KBM-7 (cell line): Measurements from ENCODE around the gene NOC2L.
A peak's percentile ranks its signal among the peaks of the same experiment; 100 is the strongest.

Experiments
- DNase-seq: peaks from one replicate; pipeline ENCODE4 v3.0.0-alpha.2; 2015
- in situ Hi-C: fragments of 300-500 bp; cut with MboI; formaldehyde crosslinking; loops from 2 replicates; pipeline ENCODE4 v1.14.3; 2020; ENCODE audit warnings: low sequenced_read_pairs, low pct_unique_long_range_greater_than_20kb, mixed read lengths

NOC2L gene

DNA sequence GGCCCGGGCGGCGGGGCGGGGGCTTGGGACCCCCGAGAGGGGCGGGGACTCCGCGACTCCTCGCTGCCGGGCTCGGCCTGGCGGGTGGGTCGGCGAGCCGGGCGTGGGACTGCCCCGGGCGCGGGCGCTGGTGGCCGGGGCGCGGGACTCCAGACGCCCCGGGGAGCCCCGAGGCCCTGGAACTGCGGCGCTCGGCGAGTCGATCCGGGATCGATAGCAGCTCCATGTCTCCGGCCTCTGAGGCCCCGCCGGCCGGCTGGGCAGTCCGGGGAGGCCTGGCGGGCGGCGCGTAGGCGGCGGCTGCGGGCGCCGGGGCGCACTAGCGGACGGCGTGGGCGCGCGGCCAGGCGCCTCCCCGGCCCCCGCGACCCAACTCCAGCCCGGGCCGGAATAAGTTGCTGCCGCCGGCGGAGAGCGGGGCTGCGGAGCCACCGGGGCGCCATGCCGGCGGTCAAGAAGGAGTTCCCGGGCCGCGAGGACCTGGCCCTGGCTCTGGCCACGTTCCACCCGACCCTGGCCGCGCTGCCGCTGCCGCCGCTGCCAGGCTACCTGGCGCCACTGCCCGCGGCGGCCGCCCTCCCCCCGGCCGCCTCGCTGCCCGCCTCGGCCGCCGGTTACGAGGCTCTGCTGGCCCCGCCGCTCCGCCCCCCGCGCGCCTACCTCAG lies 34.9 kb downstream of the NOC2L start:
- DNase-seq, result no peak
- in situ Hi-C loops, result no loop called here

DNA sequence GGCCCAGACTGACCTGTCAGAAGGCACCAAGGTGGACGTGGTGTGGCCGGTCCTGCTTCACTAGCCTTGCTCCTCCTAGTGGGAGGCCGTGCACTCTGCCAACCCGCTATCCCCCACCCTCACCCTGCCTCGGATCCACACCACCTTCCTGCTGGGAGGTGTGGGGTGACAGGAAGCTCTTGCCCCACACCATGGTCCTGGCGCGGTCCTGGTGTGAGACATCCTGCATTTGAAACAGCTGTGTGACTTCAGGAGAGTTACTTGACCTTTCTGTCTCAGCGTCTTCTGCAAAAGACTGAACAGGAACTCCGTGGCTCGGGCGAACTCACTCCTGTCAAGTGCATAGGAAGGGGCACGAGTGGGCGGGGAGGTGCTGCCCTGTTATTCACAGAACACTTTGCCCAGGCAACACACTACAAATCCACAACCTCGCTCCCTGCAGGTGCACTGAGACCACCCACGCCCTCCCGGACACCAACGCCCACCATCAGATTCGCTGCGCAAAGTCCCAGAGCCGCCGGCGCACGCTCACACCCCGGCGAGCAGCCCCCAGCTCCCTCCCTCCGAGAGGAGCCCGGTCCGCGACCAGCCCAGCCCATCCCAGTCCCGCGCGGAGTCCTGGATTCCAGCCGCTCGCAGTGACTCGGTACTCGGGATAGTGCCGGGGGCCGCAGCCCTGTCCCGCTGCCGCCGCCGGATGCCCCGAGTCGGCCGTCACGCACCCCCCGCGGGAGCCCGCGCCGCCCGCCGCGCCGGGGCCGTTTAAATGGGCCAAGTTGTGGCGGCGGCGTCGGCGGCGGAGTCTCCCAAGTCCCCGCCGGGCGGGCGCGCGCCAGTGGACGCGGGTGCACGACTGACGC lies 35.7 kb downstream of the NOC2L start, which contains the start of gene SAMD11:
SAMD11 (plus strand) TSS at position 793 of the 860 bp plus-strand sequence. CDS start 509 bp downstream, outside the sequence.
- in situ Hi-C loops, result no loop called here
- DNase-seq, result peak; percentile 78

DNA sequence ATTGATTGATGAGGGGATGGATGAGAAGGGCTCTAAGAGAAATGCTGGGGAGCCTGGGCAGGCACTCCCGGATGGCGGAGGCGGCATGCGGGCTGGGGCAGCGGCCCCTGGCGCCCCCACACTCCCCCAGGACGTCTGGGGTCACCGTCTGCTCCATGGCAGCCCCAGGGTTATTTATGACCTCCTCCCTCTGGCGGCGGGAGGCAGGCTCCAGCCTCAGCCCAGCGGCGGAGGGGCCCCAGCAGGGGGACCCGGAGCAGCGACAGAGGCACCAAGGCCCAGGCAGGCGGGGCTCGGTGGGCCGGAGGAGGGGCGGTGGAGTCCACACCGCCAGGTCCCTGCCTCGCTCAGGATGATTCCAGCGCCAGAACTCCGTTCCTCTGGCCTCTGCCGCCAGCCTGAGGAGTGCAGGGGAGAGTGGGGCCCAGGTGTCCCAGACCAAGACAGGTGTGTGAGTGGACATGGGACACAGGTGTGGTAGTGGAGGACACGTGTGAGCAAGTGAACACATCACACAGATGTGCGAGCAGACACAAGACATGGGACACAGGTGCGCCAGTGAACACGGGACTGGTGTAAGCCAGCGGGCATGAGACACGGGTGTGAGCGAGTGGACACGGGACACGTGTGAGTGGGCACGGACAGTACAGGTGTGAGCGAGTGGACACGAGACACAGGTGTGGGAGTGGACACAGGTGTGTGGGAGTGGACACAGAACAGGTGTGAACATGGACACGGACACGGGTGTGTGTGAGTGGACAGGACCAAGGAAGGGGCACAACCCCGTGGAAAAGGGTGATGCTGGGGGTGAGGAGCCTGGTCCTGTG lies 37.8 kb downstream of the NOC2L start:
- in situ Hi-C loops, result no loop called here
- peak; percentile 86 for DNase-seq

DNA sequence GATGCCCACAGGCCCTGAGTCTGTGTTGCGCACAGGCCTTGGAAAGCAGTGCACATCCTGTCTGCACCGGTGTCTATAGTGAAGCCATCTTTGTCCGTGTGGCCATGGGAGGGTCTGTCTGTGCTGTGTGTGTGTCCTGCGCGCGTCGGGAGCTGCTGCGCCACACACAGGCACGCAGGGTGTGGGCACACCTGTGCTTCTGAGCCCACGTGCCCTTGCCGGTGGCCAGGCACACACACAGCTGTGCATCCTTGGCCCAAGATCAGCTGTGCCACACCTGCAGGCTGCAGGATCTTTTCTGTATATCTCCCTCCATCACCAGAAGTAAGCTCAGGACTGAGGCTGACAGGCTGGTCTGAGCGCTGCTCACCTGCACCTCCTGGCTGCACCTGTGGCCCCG lies 38.5 kb downstream of the NOC2L start:
- in situ Hi-C loops, result no loop called here
- DNase-seq, result no peak

DNA sequence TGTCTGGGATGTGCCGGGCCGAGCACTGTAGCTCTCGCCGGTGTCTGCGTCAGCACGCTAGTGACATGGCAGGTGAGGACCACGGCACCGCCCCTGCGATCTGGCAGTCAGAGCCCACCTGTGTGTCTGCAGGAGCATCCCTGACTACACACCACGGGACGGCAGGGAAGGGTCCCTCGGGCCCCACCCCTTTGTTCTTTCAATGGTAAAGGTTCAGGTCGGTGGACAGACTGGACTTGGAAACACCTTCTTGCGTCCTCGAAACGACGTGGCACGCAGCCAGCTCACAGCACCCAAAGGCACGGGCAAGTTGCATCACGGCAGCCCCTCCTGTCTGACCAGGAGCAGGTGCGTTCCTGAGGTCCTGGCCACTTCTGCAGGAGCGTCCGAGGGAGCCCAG lies 39.0 kb downstream of the NOC2L start:
- DNase-seq, result no peak
- in situ Hi-C loops, result no loop called here

DNA sequence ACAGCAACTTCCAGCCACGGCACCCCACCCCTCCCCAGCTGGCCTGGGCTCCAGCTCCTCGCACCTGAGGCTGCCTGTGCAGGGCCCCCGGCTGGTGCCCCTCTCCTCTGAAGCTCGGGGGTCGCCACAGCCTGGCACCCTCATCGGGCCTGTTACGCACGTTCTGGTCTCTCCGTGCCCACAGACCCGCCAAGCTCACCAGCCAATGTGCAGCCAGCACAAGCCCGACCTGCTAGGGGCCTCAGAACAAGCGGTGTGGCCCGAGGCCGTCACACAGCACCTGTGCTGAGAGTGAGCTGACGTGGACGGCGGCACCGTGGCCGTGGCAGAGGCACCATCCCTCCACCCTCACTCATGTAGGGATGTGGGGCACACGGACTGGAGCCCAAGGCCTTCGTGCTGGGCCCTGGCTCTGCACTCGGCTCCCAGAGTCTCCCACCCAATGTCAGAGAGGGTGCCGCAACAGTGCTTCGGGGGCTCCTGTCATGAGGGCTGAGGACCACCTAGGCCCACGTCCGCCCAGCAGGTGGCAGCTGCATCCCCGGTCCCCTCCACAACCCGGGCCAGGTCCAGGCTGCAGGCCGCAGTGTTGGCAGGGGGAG lies 39.7 kb downstream of the NOC2L start:
- DNase-seq, result no peak
- in situ Hi-C loops, result no loop called here

DNA sequence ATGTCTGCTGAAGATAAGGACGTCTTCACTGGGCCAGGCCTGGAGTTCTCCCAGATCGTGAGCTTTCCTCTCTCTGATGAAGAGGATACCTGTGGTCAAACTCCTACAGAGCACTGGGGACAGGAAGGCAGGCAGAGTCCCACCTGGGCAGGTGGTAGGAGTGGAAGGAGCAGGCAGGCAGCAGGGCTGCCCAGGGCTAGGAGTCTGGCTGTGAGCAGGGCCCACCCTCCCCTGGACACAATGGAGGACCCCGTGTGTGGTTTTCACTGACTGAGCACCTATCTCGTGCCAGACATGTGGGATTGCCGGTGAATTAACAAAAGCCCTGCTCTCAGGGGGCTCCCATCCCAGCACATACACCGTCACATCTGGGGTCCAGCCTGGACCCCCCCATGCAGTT lies 40.2 kb downstream of the NOC2L start:
- in situ Hi-C loops, result no loop called here
- DNase-seq, result no peak

DNA sequence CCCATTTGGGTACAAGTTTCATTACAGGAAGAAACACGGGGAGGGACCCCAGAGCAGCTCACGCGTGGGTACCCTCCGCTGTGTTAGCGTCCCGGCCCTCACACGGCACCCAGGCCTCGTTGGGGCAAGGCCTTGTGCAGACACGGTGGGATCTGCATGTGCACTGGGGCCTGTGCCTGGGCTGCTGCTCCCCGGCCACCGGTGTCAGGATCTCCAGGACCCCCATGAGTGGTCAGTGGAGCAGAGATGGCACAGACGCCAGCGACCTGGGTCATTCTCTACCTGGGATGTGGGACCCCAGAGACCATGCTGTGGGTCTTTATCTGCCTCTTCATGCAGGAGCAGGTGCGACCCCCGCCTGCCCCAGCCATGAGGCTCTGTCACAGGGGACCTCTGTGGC lies 40.7 kb downstream of the NOC2L start:
- in situ Hi-C loops, result no loop called here
- no peak for DNase-seq

DNA sequence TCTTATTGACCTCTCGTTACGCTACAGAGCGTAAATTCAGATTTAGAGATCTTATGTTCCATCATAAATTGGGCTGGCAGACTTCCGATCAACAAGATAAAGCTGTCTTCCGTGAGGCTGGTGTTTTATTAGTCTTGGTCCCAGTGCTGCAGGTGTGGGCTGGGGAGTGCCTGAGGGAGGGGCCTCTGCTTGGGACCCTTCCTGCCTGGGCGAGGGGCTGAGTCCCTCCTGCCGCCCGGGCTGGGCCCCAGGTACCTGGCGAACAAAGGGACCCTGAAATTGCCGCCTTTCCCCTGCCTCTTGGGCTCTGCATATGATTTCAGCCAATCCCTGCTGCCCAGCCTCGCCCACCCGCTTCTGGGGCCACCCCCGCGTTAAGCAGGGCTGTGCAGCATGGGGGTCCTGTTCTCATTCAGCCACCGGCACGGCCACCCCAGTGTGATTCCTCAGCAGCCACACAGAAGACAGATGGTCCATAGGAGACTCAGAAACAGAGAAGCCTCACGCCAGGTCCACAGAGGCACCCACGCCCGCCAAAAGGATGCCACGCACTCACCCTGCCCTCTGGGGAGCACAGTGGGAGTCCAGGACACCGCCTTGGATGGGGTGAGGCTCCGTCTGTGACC lies 41.5 kb downstream of the NOC2L start:
- no peak for DNase-seq
- in situ Hi-C loops, result no loop called here

DNA sequence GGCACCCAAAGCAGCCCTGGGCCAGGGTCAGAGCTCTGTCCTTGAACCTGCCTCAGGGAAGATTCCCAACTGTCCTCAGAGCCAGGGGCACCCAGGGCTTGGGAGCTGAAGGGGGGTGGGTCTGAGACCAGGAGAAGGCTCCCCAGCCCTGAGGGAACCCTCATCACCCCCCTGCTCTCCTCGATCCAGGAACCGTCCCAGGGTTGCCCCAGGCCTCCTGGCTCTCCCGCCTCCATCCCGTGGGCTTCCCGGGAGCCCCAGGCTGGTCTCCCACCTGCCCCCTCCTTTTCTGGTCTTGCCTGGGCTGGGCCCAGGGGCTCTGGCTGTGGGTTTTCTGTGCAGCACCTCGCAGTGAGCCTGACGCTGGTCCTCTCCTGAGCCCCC lies 42.0 kb downstream of the NOC2L start:
- in situ Hi-C loops, result no loop called here
- no peak for DNase-seq

DNA sequence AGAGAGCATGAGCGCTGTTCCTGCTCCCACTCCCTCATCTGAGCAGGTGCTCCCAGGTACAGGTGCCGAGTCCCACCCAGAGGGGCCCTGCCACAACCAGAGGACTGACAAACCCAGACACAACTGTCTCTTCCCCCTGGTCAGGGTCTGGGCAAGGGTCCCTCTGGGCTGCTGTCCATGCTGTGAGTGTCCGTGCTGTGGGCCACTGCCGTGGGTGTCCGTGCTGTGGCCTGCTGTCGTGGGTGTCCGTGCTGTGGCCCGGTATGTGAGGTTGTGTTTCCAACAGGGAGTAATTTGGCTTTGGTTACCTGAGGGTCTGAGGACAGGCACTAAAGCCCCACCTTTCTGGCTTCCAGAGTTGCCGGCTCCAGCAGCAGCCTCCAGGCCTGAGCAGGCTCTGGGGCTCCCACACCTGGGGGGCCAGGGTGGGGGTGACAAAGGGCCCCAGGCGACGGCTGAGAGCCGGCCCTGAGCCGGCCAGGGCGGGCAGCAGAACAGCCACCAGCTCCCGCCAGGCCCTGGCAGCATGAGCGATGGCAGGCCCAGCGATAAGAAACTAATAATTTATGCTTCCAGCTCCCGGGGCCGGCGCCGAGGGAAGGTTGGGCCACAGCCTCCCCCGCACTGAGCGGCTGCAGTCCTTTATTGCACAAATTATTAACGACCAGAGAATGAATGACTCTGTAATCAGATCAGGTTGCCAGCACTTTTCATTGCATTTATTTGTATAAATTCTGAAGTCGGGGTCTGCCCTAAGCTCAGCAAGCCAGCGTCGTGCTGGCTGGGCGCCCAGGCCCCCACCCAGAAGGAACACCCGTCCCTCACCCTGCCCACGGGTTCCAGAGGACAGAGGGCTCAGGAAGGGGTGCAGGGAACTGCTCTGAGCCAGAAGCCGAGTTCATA lies 42.6 kb downstream of the NOC2L start:
- DNase-seq, result no peak
- in situ Hi-C loops, result no loop called here

DNA sequence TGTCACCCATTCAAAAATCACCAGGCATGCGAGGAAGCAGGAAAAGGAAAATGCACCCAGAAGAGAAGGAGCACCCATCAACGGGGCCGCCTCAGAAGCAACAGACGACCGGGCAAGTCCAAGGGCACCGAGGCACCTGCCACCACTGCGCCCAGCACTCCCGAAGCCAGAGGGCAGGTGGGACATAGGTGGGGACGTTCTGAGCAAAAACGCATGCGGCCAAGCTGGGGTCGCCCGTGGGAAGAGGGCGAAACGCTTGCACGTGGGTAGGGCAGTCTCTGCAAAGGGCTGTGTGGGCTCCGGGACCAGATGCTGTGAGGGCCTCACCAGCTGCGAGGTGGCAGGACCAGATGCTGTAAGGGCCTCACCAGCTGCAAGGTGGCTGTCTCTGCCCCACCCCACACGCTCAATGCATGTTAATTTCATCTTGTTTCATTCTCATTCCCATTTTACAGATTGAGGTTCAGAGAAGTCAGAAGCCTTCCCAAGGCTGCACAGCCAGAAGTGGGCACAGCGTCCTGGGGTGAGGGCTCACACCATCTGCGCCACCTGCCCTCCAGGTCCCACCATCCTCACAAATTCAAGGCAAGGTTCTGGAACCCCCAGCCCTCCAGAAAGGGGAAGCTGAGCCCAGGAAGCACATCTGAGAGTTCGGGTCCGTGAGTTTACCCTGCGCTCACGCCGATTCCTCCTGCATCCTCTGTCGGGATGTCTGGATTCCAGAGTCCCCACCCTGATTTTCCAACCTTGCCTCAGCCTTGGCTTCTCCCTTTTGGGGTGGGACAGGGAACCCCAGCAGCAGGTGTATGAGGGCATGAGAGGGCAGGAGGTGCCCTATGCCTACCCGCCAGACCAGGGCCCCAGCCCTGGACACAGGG lies 43.5 kb downstream of the NOC2L start:
- no peak for DNase-seq
- in situ Hi-C loops, result no loop called here

DNA sequence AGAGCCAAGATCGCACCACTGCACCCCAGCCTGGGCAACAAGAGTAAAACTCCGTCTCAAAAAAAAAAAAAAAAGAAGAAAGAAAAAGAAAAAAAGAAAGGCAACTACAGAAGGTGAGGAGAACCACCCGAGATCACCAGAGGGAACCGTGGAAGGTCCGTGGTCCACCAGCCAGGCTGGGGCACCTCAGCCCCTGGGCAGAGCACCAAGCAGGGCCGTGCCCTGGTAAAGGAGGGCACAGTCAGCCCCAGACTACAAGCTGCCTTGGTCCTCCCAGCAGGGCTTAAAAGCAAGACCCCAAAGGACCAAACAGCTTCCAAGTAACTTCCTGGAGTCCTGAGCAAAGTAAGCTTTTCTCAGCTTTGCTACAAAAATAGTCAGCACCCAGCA lies 44.2 kb downstream of the NOC2L start:
- DNase-seq, result no peak
- in situ Hi-C loops, result no loop called here

DNA sequence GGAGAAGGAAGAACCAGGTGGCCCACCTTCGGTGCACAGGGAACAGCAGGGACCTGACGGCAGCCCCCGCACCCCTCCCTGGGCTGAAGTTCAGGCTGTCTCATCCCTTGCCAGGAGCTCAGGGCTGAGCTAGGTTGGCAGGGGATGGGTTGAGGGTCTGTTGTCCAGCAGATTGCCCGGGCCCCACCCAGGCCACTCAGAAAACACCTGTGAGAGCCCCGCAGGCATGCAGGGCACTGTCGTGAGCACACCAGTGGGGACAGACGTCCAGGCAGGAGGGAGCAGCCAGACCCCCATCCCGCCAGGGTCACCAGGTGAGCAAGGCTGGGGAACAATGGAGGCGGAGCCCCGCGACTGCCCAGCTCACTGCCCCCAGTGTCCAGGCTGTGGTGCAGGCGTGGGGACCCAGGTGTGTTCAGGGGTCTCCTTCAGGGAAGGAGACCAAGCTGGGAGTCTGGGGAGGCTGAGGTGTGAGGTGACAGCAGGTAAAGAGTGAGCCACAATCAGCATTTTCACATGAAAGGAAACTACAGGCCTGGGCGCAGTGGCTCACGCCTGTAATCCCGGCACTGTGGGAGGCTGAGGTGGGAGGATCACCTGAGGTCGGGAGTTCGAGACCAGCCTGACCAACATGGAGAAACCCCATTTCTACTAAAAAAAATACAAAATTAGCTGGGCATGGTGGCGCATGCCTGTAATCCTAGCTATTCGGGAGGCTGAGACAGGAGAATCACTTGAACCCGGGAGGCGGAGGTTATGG lies 44.7 kb downstream of the NOC2L start:
- in situ Hi-C loops, result no loop called here

DNA sequence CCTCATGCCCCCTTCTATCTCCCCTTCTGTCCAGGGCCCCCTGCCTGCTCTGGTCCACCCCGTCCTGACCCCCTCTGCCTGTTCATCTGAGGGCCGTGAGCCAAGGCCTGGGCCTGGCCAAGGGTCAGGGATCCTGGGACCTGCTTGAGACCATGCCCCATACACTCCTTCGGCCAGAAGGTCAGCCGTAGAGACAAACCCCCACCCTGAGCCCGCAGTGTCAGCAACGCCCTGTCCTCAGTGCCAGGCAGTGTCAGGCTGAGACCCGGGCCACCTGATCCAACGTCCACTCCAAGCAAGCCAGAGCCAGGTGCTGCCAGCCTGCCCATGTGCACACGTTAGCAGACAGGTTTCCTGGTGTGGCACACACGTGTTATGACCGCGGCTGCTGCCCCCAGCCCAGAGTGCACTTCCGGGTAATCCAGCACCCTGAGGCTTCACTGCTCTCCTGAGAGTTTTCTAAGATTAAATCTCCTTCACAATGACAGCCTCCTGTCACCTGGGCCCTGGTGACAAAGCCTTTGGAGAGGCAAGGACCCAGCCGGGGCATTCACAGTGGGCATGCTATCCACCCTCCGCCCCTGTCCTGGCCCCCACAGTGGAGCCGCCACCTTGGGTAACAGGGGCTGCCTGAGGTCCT lies 45.4 kb downstream of the NOC2L start:
- in situ Hi-C loops, result no loop called here
- no peak for DNase-seq

More for the DNA sequence above, 44.7 kb downstream of the NOC2L start:
- no peak for DNase-seq

DNA sequence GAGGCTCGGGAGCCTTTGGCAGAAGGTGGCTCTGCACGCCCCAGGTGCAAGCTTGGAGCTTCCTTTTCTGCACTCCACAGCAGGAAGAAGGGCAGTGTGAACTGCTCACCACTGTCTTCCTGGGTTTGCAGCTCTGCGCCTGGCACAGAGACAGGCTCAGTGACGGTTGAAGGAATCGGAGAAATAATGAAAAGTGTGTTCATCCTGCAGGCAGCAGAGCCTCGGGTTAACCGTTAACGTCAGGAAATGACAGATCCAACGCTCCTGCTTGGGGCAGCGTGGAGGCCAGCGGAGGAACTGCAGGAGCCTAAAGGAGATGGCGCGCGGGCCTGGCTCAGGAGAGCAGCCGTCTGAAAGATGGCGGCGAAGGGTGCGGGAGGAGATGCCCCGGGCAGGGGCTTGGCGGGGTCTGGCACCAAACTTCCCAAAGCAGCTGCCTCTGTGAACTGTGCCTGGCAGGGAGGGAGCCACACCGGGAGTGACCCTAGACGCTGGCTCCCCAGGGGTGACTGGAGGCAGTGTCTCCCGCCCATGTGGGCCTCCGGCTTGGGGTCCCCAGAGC lies 46.2 kb downstream of the NOC2L start:
- DNase-seq, result peak; percentile 53
- in situ Hi-C loops, result no loop called here
